HUDEP-2 (cell line): ENCODE data around the gene GBF1.
"Not testable (repeated sequence)": the region's sequence is repeated elsewhere in the genome, so short reads cannot be mapped to it uniquely, and the experiment has no call there.

ENCODE experiments used
- DNase-seq, 76 experiments: peaks; one replicate each; lab custom pipeline; 2025; ENCODE audit not compliant: unreplicated experiment in 76 of 76; lab: John Stamatoyannopoulos, UW

GBF1 gene, protein sequence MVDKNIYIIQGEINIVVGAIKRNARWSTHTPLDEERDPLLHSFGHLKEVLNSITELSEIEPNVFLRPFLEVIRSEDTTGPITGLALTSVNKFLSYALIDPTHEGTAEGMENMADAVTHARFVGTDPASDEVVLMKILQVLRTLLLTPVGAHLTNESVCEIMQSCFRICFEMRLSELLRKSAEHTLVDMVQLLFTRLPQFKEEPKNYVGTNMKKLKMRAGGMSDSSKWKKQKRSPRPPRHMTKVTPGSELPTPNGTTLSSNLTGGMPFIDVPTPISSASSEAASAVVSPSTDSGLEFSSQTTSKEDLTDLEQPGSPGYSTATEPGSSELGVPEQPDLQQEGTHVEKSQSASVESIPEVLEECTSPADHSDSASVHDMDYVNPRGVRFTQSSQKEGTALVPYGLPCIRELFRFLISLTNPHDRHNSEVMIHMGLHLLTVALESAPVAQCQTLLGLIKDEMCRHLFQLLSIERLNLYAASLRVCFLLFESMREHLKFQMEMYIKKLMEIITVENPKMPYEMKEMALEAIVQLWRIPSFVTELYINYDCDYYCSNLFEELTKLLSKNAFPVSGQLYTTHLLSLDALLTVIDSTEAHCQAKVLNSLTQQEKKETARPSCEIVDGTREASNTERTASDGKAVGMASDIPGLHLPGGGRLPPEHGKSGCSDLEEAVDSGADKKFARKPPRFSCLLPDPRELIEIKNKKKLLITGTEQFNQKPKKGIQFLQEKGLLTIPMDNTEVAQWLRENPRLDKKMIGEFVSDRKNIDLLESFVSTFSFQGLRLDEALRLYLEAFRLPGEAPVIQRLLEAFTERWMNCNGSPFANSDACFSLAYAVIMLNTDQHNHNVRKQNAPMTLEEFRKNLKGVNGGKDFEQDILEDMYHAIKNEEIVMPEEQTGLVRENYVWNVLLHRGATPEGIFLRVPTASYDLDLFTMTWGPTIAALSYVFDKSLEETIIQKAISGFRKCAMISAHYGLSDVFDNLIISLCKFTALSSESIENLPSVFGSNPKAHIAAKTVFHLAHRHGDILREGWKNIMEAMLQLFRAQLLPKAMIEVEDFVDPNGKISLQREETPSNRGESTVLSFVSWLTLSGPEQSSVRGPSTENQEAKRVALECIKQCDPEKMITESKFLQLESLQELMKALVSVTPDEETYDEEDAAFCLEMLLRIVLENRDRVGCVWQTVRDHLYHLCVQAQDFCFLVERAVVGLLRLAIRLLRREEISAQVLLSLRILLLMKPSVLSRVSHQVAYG (N-terminal part only)

DNA sequence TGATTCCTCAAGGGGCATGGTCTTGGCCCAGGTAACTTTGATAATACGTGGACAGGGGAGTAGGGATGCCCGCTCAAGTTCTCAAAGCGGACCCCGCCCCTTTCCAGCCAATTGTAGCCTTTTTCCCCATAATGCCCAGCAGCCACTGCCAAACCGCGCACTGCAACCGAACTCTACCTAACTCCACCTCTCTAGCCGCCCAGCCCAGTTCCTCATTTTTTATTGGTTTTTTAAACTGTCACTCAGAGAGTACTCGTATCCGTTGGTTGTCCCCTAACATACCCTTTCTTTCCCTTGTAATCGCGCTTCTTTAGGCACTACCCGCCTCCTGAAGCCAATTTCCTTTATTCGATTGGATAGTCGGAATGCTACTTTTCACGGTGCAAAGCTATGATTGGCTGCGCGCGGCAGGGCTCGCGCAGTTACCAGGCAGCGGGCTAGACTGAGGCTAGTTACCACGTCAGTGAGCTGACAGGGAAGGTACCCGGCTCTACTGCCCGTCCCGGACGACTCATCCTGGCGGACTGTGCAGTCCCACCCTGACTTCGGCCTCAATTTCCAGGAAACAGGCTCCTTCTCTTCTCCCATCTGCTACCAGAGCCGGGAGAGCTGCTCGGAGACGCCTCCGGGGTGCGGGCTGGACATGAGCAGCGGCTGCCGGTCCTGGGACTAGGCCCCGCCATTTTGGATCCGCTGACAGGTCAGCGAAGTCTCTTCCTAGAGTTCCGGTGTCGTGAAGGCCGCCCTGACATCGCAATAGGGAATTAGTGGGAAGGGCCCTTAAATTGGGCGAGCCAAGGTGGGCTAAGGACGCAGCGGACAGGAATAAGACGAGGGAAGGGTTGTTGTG is at the start of gene GBF1:
TSS of gene GBF1 (plus strand) at position 451 of the 850 bp plus-strand sequence. CDS start 13,407 bp downstream, outside the sequence.
- peak; percentile 55 to 99 (median 95) for DNase-seq

DNA sequence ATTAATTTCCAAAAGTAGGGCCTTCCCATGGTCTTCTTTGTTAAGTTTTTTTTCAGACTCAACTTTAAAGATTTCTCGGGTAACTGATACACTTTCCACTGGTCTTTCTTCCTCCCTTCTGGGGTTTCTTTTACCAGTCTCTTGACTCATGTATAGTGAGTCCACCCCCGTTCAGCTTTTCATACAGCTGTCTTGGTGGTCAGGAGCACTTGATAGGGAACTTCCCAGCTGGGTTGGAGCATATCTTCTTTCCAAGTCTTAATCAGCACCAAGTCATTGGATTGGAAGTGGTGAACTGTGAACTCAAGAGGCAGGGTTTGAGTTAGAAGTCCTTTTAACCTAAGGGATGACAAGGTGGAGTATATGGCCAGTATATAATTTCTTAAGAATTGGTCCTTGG is 48.4 kb upstream of the GBF1 start:
- DNase-seq, result no peak

DNA sequence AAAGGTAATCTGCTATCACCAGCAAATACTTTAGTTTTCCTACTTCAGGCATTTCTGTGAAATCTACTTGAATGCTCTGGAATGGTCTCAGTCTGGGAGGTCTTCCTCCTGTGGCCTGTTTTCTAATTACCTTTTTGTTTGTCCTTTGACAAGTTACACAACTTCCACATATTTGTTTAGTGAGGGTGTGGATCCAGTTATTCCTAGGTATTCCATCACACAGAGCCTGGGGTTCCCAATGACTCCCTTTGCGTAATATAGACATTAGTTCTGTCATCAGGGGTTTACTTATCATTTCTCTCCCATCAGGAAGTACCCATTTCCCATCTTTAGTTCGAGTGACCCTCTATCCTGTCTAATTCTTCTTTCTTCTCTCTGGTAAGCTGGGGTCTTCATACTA is 47.3 kb upstream of the GBF1 start:
- no peak for DNase-seq

DNA sequence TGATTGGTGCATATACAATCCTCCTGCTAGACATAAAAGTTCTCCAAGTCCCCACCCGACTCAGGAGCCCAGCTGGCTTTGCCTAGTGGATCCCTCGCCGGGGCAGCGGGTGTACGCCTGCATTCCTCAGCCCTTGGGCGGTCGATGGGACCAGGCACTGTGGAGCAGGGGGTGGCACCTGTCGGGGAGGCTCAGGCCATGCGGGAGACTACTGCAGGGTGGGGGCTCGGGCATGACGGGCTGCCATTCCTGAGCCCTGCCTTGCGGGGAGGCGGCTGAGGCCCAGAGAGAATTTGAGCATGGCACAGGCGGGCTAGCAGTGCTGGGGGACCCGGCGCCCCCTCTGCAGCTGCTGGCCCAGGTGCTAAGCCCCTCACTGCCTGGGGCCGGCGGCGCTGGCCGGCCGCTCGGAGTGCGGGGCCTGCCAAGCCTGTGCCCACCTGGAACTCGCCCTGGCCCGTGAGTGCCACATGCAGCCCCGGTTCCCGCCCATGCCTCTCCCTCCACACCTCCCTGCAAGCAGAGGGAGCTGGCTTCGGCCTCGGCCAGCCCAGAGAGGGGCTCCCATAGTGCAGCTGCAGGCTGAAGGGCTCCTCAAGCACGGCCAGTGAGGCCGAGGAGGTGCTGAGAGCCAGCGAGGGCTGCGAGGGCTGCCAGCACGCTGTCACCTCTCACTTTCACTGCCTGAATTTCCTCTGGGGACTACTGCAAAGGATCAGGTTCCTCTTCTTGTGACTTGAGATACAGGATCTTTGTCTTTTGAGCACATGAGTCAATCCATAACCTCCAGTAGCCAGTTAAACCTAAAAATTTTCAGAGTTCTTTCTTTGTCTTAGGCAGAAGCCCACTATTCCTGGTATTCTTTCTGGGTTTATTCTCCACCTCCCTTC is 44.3 kb upstream of the GBF1 start:
- DNase-seq, result no peak

DNA sequence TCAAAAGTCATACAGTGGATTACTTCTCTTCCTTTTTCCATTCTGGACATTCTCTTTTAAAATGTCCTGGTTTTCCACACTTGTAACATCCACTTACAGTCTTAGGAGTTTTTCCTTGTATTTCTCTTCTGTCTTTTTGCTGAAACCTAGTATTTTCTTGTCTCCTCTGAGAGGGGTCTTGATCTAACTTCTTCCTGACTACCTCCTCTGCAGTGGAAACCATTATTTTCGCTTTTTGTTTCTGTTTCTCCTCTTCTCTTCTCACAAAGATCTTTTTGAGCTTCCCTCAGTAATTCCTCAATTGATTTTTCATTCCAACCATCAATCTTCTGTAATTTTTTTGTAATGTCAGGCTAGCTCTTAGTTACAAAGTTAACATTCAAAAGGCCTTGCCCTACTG is 42.9 kb upstream of the GBF1 start:
- DNase-seq, result no peak

DNA sequence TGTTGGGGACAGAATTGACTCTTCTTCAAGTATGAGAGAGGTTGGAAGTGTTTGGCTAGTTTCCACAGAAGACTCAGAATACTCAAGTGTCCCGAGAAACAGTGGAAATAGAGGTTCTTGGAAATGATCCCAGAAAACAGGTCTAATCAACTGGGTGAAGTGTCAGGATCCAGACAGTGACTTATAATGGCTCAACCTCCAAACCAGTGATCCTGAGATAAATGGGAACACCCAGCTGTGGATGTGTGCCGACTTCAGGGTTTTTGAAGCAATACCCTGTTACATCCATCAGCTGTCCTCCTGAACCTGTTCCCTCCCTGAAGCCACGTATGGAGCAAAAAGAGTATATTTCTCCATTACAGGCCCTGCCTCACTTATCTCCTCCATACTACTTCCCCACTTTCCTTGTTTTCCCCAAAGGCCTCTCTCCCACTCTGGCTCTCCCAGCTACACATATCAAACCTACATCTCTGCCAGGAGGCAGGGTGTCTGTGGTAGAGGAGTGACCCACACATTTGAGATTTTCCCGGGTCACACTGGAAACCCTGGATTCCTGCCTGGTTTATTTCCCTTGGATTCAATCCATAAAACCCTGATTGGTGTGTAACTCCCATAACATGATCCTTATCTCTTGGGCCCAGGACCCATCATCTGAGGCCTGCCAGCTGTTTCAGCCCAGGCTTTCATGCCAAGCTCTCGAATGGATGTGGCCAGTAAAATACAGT is 36.9 kb upstream of the GBF1 start:
- DNase-seq, result no peak

DNA sequence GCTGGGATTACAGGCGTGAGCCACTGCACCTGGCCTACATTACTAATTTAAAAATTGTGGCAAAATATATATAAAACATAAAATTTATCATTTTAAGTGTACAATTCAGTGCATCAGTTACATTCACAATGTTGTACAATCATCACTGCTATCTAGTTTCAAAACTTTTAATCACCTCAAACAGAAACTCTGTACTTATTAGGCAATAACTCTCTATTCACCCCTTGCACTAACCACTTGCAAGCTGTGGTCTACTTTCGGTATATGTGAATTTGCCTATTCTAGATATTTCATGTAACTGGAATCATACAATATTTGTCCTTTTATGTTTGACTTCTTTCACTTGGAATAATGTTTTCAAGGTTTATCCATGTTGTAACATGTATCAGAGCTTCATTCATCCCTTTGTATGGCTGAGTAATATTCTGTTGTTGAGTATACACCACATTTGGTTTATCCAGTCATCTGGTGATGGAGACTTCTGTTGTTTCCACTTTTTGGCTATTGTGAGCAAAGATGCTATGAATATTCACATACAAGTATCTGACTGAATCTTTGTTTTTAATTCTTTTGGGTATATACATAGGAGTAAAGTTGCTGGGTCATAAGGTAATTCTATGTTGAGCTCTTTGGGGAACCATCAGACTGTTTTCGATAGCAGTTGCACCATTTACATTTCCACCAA is 33.6 kb upstream of the GBF1 start:
- DNase-seq, result no peak

DNA sequence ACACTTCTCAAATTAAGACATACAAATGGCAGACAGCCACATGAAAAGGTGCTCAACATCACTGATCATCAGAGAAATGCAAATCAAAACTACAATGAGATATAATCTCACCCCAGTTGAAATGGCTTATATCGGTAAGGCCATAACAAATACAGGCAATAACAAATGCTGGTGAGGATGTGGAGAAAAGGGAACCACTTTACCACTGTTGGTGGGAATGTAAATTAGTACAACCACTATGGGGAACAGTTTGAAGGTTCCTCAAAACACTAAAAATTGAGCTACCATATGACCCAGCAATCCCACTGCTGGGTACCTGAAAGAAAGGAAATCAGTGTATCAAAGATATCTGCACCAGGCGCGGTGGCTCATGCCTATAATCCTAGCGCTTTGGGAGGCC is 31.7 kb upstream of the GBF1 start:
- DNase-seq, result not testable (repeated sequence)

DNA sequence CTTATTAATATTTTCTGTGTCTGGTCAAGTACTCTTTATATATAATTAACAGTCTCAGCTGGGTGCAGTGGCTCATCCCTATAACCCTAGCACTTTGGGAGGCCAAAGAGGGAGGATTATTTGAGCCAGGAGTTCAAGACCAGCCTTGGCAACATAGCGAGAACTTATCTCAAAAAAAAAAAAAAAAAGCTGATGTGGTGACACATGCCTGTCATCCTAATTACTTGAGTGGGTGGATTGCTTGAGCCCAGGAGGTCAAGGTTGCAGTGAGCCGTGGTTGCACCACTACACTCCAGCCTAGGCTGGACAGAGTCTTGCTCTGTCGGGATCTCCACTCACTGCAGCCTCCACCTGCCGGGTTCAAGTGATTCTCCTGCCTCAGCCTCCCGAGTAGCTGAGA is 26.0 kb upstream of the GBF1 start:
- DNase-seq, result no peak

DNA sequence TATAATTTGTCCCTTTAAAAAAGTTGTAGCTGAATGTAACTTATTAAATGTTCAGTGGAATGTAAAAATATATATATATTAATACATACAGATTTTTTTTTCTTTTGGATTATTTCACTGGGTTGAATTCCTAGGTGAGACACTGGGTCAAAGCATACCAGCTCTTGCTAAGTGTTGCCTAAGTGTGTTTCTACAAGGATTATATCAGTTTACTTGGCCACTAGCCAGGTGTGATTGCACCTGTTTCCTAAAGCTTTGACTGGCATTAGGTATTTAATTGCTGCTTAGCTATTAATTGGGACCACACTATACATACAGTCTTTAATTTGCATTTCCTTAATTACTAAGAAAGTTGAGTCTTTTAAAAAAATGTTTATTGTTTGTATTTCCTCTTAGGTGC is 24.7 kb upstream of the GBF1 start:
- DNase-seq, result no peak

DNA sequence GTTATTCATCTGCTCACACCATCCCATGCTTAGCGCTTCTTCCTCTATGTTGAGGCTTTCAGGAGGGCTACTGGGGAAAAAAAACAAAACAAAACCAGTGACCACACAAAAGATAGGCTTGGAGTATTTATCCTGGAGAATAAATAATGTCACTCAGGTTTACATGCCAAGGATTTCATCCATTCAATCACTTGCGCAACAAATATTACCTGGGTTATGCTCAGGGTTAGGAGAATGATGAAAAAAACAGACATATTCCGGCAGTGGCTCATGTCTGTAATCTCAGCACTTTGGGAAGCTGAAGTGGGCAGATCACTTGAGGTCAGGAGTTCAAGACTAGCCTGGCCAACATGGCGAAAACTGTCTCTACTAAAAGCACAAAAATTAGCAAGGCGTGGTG is 22.5 kb upstream of the GBF1 start:
- DNase-seq, result no peak

DNA sequence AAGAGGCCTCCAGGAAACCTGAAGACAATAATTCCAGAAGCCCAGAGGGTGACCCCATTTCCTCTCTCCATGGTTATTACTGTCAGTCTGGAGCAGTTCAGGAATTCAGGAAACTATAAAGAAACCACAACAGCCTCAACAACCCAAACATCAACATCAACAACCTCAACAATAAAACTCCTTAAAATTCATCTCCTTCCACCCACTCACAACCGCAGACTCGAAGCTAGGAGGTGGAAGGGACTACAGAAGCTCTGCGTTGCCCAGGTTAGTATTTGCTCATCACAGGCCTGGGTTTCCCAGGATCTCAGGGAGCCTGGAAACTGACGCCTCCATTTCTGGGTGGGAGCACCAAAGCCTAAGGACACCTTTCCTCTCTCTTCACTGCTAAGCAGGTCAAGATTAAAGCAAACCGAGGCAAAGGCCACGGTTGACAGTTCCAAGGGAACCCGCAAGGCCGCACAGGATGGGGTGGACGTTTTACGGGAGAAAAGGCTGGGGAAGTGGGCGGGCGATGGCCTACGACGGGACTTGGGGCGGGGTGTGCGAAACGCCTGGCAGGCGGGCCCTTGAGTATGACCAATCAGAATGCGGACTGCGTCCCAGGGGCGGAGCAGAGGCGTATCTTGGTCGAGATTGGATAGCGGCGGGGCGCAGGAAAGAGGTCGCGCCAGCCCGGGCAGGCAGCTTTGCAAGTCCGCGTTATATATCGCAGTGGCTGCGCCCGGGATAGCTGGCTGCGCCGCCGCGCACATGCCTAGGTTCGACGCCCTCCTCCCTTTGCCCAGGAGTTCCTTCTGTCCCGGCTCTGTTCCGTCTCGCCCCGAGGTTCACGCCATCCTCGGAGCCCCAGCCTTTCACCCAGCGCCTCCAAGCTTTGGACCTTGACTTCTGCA is 19.4 kb upstream of the GBF1 start, which contains the start of gene ELOVL3:
TSS of gene ELOVL3 (plus strand) at position 654 of the 896 bp plus-strand sequence. CDS start 250 bp downstream, outside the sequence.
- peak in 75 of 76 experiments; percentile 21 to 95 (median 88) for DNase-seq

DNA sequence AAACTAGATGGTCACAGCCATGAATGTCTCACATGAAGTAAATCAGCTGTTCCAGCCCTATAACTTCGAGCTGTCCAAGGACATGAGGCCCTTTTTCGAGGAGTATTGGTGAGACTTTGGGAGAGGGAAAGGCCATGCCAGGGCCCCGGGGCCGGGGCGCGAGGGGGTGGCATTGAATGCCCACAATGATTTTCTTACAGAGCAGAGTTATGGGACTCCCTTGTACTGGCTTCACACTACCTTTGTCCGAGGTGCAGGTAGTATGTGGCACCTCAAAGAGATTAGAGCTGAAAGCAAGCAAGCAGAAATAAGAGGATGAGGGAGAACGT is 18.8 kb upstream of the GBF1 start:
- no peak for DNase-seq

DNA sequence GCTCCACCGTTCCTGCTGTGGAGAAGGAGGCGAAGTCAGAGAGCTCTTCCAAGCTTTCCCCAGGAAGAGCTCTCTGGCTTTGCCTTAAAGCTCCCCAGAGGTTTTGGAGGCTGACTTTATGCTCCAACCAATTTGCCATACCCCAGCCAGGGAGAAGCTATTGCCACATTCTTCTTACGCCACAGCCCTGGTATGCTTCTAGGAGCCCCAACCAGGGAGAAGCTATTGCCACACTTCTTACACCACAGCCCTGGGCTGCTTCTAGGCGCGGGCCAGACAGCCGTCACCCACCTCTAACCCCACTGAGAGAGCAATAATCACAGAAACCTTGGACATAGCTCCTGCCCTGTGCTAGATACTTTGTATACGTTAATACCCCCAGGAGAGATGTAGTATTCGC is 18.3 kb upstream of the GBF1 start:
- no peak for DNase-seq

DNA sequence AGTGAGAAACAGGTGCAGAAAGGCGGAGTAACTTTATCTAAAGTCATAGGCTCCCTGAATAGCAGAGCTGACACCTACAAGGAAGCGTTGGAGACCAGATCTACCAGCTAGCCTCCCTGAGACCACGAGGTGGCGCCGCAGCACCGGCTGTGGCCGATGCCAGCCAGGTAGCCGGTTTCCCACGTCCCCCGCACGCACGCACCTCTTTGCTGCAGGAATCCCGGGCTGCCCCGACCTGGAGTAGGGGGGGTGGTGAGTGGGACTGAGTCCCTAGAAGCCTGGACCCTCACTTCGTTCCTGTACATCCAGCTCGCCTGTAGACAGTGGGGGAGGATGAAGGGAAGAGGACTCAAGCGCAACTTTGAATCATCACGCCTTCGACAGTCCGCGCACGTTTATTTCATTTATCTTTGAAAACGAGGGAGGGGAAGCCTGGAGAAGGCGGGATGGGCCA is 15.5 kb upstream of the GBF1 start:
- peak in 67 of 76 experiments; percentile 5 to 81 (median 57) for DNase-seq

DNA sequence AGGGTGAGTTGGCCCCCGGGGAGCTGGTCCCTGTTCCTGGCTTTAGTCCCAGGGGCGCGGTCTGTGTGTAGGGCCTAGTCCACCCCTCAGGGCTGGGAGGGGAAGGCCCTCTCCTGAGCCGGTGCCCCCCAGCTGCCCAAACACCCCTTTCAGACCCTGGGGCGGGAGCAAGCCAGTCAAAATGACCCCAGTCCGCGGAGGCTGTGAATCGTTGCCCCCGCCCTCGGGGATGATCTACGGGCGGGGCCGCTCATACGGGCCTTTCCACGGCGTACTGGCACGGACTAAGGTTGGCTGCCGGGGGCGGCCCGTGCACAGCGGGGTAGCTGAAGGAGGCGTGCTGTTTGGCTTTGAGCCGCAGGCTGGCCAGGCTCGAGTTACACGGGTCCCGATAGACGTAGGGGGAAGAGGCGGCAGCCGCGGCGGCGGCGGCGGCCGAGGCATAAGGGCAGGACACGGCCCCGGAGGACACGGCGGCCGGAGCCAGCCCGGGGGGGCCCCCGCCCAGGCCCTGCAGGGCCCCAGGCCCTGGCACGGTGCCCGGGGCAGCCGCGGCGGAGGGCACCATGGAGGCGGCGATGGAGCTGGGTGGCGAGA is 15.0 kb upstream of the GBF1 start:
- peak in 61 of 76 experiments; percentile 3 to 82 (median 50) for DNase-seq
